ENCODE measurements around the gene KRTAP10-6. TPM values are rescaled to one million over a fixed set of nuclear protein-coding genes. Genes with fewer than 3 reads are reported as not detected.
"Not testable (repeated sequence)": the region's sequence is repeated elsewhere in the genome, so short reads cannot be mapped to it uniquely, and the experiment has no call there.

Gene KRTAP10-6
- total and polyA plus RNA-seq, 2 experiments from 2014 or later: not detected

- WGBS, 2 experiments (ENCODE audit: low coverage in 1 of 2, low lambda C conversion rate in 2 of 2, missing lambda C conversion rate in 2 of 2): 42 to 55% methylated on average over 12 to 13 of the region's 13 CpGs
- in situ Hi-C loops (cut with MboI): no loop called here
- no peaks in the 10 kb centered on the region for H4K20me1 ChIP-seq (ENCODE audit: insufficient read depth)
- H3K36me3 ChIP-seq (ENCODE audit: low read depth): no peaks in the 10 kb centered on the region
- no peaks in the 10 kb centered on the region for H3K9me2 ChIP-seq (ENCODE audit: insufficient read depth)
- no peak overlapping the region for H3K4me3 ChIP-seq
- no peak overlapping the region for H3K27ac ChIP-seq
- no peak overlapping the region for H2AFZ ChIP-seq
- no peaks in the 10 kb centered on the region for H3K79me2 ChIP-seq (ENCODE audit: insufficient read depth)
- H3K4me1 ChIP-seq (ENCODE audit: insufficient read depth): no peaks in the 10 kb centered on the region
- no peaks in the 10 kb centered on the region for H3F3A ChIP-seq (ENCODE audit: insufficient read depth)
- no peaks in the 10 kb centered on the region; the same call in 1 of the 2 replicates for H3K27me3 ChIP-seq (replicated peaks; ENCODE audit: insufficient read depth)
- H3K9ac ChIP-seq: no peak overlapping the region
- no peak overlapping the region for H3K4me2 ChIP-seq (ENCODE audit: unreplicated experiment)
- TF ChIP-seq EZH2phosphoT487 (IDR thresholded peaks at IDR 0.05; ENCODE audit: insufficient read depth, low read depth) (no peak), EZH2 (IDR thresholded peaks at IDR 0.05; ENCODE audit: insufficient read depth, poor library complexity, severe bottlenecking) (no peak)
- DNase-seq: no peak
- no peaks in the 10 kb centered on the region for H3K9me3 ChIP-seq (ENCODE audit: low read depth)
Observed at GRCh38 chr21:44612669-44613229, 20.4 kb upstream of the KRTAP10-6 start.

- DNase-seq: no peak
- Histone ChIP-seq H3K4me3 (no peak within 1 kb of the TSS), H3K27me3 (replicated peaks; ENCODE audit: insufficient read depth) (no peaks in the 10 kb centered on the region), H3K9ac (no peak within 1 kb of the TSS), H3K4me1 (ENCODE audit: insufficient read depth) (no peaks in the 10 kb centered on the region), H3K79me2 (ENCODE audit: insufficient read depth) (no peaks in the 10 kb centered on the region), H3K36me3 (ENCODE audit: low read depth) (no peaks in the 10 kb centered on the region), H3K27ac (no peak within 1 kb of the TSS), H3K9me2 (ENCODE audit: insufficient read depth) (no peaks in the 10 kb centered on the region), H3K9me3 (ENCODE audit: low read depth) (no peaks in the 10 kb centered on the region), H3K4me2 (ENCODE audit: unreplicated experiment) (no peak within 1 kb of the TSS), H4K20me1 (ENCODE audit: insufficient read depth) (no peaks in the 10 kb centered on the region), H3F3A (ENCODE audit: insufficient read depth) (no peaks in the 10 kb centered on the region), H2AFZ (no peak within 1 kb of the TSS)
- 46 to 56% methylated on average over 8 of the region's 8 CpGs for WGBS, 2 experiments (ENCODE audit: low coverage in 1 of 2, low lambda C conversion rate in 2 of 2, missing lambda C conversion rate in 2 of 2)
- TF ChIP-seq EZH2phosphoT487 (IDR thresholded peaks at IDR 0.05; ENCODE audit: insufficient read depth, low read depth) (no peak), EZH2 (IDR thresholded peaks at IDR 0.05; ENCODE audit: insufficient read depth, poor library complexity, severe bottlenecking) (no peak)
- in situ Hi-C loops (cut with MboI): no loop called here
Observed at GRCh38 chr21:44612029-44612486, 19.8 kb upstream of the KRTAP10-6 start, which contains the start of gene KRTAP10-8. Gene KRTAP10-8 (plus strand): TSS chr21:44612079. CDS start chr21:44612101, 22 bp downstream.

GRCh38 chr21:44611551-44611950 is 19.2 kb upstream of the KRTAP10-6 start:
- WGBS, 2 experiments (ENCODE audit: low coverage in 1 of 2, low lambda C conversion rate in 2 of 2, missing lambda C conversion rate in 2 of 2): 29 to 39% methylated on average over 4 of the region's 4 CpGs
- Histone ChIP-seq H3K27me3 (replicated peaks; ENCODE audit: insufficient read depth) (no peaks in the 10 kb centered on the region), H3K4me3 (no peak overlapping the region), H3K4me1 (ENCODE audit: insufficient read depth) (no peaks in the 10 kb centered on the region), H3F3A (ENCODE audit: insufficient read depth) (no peaks in the 10 kb centered on the region), H3K9me2 (ENCODE audit: insufficient read depth) (no peaks in the 10 kb centered on the region), H4K20me1 (ENCODE audit: insufficient read depth) (no peaks in the 10 kb centered on the region), H3K79me2 (ENCODE audit: insufficient read depth) (no peaks in the 10 kb centered on the region), H3K9me3 (ENCODE audit: low read depth) (no peaks in the 10 kb centered on the region), H3K4me2 (ENCODE audit: unreplicated experiment) (no peak overlapping the region), H3K27ac (no peak overlapping the region), H3K9ac (no peak overlapping the region), H2AFZ (no peak overlapping the region), H3K36me3 (ENCODE audit: low read depth) (no peaks in the 10 kb centered on the region)
- DNase-seq: no peak
- in situ Hi-C loops (cut with MboI): no loop called here
- TF ChIP-seq EZH2phosphoT487 (IDR thresholded peaks at IDR 0.05; ENCODE audit: insufficient read depth, low read depth) (no peak), EZH2 (IDR thresholded peaks at IDR 0.05; ENCODE audit: insufficient read depth, poor library complexity, severe bottlenecking) (no peak)

- H3K4me2 ChIP-seq (ENCODE audit: unreplicated experiment); in situ Hi-C loops (cut with MboI); H3K9ac ChIP-seq; H3K27me3 ChIP-seq (replicated peaks; ENCODE audit: insufficient read depth); H3K27ac ChIP-seq; H3K4me3 ChIP-seq; H3K4me1 ChIP-seq (ENCODE audit: insufficient read depth); H3K9me2 ChIP-seq (ENCODE audit: insufficient read depth); H3K36me3 ChIP-seq (ENCODE audit: low read depth); H3K9me3 ChIP-seq (ENCODE audit: low read depth); H3F3A ChIP-seq (ENCODE audit: insufficient read depth); H4K20me1 ChIP-seq (ENCODE audit: insufficient read depth); DNase-seq; H3K79me2 ChIP-seq (ENCODE audit: insufficient read depth); H2AFZ ChIP-seq: not testable (repeated sequence)
- WGBS, 2 experiments (ENCODE audit: low coverage in 1 of 2, low lambda C conversion rate in 2 of 2, missing lambda C conversion rate in 2 of 2): 26 to 43% methylated on average over 7 of the region's 7 CpGs
Observed at GRCh38 chr21:44610157-44610843, 18.0 kb upstream of the KRTAP10-6 start.
